ENCODE data around the gene FRZB. TPM values are rescaled to one million over a fixed set of nuclear protein-coding genes. Genes with fewer than 3 reads are reported as not detected.

The FRZB gene
- total RNA-seq, 4 donors from 2014 or later, result 3.0 to 9.1 (median 4.5) TPM

GRCh38 chr2:182807319-182807718, 59.1 kb downstream of the FRZB start:
- Histone ChIP-seq H3K4me3 (no peak overlapping the region), H3K9me3 (no peaks in the 10 kb centered on the region), H3K36me3 (no peaks in the 10 kb centered on the region), H3K4me1 (no peaks in the 10 kb centered on the region), H3K27me3 (no peaks in the 10 kb centered on the region), H3K27ac (no peak overlapping the region)
- TF ChIP-seq CTCF (IDR thresholded peaks at IDR 0.05) (no peak), POLR2A (IDR thresholded peaks at IDR 0.05) (no peak)
- DNase-seq, result no peak

DNA sequence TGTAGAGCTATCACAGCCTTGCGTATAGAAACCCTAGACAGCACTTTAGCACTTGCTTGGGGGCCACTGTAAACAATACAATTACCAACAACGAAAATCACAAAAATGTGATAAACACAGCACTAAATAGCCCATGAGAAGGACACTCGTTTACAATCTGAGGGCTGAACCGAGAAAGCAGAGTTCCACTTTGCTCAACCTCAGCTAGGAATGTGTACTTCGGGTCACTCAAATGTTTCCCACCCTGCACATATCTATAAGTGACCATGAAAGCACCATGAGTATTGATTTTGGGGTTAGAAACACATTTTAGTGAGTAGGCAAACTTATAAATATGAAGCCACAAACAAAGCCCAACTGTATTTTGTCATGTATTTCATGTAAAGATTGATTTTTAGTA, 62.3 kb downstream of the FRZB start:
- no peak for DNase-seq
- H3K4me1 ChIP-seq, result no peaks in the 10 kb centered on the region
- no peaks in the 10 kb centered on the region for H3K36me3 ChIP-seq
- H3K4me3 ChIP-seq, result no peak overlapping the region
- no peak overlapping the region for H3K27ac ChIP-seq
- no peaks in the 10 kb centered on the region for H3K27me3 ChIP-seq
- no peaks in the 10 kb centered on the region for H3K9me3 ChIP-seq
- TF ChIP-seq CTCF (IDR thresholded peaks at IDR 0.05) (no peak), POLR2A (IDR thresholded peaks at IDR 0.05) (no peak)

GRCh38 chr2:182798736-182799135, 67.7 kb downstream of the FRZB start:
- H3K4me1 ChIP-seq, result no peaks in the 10 kb centered on the region
- H3K9me3 ChIP-seq, result no peaks in the 10 kb centered on the region
- H3K36me3 ChIP-seq, result no peaks in the 10 kb centered on the region
- no peak overlapping the region for H3K4me3 ChIP-seq
- no peak for DNase-seq
- no peak overlapping the region for H3K27ac ChIP-seq
- no peaks in the 10 kb centered on the region for H3K27me3 ChIP-seq
- TF ChIP-seq CTCF (IDR thresholded peaks at IDR 0.05), result no peak
- no peak for TF ChIP-seq POLR2A (IDR thresholded peaks at IDR 0.05)

DNA sequence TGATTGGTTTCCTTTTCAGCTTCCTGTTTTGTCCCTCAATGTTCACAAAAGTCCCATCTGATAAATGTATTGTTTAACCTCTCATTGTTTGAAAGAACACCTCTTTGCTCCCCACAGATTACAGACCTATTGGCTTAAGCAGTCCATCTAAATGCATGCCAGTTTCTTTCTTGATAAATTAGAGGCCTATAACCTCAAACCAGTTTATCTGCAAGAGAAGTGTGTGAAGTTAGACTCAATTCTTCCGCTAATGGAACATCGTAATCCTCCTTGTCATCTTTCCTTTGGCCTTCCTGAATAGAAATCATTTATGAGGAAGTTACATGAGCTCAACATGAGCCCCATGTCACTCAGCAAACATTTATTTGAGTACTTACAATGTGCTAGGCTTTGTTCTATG, 74.0 kb downstream of the FRZB start:
- Histone ChIP-seq H3K9me3 (no peaks in the 10 kb centered on the region), H3K4me1 (no peaks in the 10 kb centered on the region), H3K4me3 (no peak overlapping the region), H3K27ac (no peak overlapping the region), H3K36me3 (no peaks in the 10 kb centered on the region), H3K27me3 (no peaks in the 10 kb centered on the region)
- DNase-seq, result no peak
- TF ChIP-seq POLR2A (IDR thresholded peaks at IDR 0.05) (no peak), CTCF (IDR thresholded peaks at IDR 0.05) (no peak)

DNA sequence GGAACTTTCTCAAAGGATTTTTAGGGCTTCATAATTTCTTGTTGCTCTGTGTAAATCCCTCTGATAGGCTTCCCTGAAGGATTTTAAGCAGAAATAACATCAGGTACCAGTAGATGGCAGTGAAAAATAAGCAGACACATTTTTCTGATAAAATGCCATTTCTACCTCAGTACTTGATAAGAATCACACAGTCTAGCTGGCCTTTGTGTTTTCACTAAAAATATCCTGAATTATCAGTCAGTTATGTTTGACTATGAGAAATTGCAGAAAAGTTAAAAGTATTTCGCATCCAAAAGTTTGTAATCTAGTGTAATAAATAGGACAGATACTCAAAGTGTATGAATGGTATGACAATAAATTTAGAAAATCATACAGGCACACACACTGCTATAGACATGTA, 81.7 kb downstream of the FRZB start:
- no peak for DNase-seq
- H3K27ac ChIP-seq, result no peak overlapping the region
- H3K27me3 ChIP-seq, result no peaks in the 10 kb centered on the region
- H3K9me3 ChIP-seq, result no peaks in the 10 kb centered on the region
- no peak for TF ChIP-seq POLR2A (IDR thresholded peaks at IDR 0.05)
- peak in 4 of 6 experiments; percentile 29 to 53 (median 44) for TF ChIP-seq CTCF (IDR thresholded peaks at IDR 0.05)
- no peak overlapping the region for H3K4me3 ChIP-seq
- no peaks in the 10 kb centered on the region for H3K4me1 ChIP-seq
- no peaks in the 10 kb centered on the region for H3K36me3 ChIP-seq

DNA sequence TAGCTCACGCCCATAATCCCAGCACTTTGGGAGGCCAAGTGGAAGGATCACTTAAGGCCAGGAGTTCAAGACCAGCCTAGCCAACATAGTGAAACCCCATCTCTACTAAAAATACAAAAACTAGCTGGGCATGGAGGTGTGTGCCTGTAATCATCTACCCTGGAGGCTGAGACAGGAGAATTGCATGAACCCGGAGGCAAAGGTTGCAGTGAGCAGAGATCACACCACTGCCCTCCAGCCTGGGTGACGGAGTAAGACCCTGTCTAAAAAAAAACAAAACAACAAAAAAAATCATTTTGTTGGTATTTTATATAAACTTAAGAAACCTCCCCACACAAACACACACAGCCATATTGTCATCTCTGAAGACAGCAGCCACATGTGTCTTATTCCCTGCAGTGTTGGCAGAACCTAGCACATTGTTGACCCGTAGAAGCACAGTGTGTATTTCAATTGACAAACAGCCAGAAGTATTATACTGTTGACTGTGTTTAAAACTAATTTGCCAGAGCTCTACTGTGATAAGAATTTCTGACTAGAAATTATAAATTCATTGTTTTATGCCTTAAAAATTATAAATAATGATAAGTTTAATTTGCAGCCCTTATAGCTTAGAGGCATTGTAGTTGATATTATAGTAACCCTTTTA, 82.3 kb downstream of the FRZB start:
- Histone ChIP-seq H3K36me3 (no peaks in the 10 kb centered on the region), H3K9me3 (no peaks in the 10 kb centered on the region), H3K4me3 (no peak overlapping the region), H3K4me1 (no peaks in the 10 kb centered on the region), H3K27ac (no peak overlapping the region), H3K27me3 (no peaks in the 10 kb centered on the region)
- TF ChIP-seq CTCF (IDR thresholded peaks at IDR 0.05), result no peak
- no peak for TF ChIP-seq POLR2A (IDR thresholded peaks at IDR 0.05)
- DNase-seq, result no peak
